Mammary epithelial cell (primary cell): ENCODE results near the gene PSEN1.

Source experiments
- EZH2 ChIP-seq: IDR thresholded peaks from 2 replicates; pipeline ENCODE4 v1.6.1; 2012; ENCODE audit warnings: low read length, inconsistent platforms, borderline replicate concordance
- TF ChIP-seq, protein P1 (sequence below), 2 donors: IDR thresholded peaks in 1 of 2; conservative IDR thresholded peaks in 1 of 2; 2 replicates each; pipeline ENCODE4 v1.5.1; 2011 to 2012; ENCODE audit warnings: inconsistent platforms in 2 of 2, low read length in 2 of 2, mild to moderate bottlenecking in 2 of 2, control low read depth in 1 of 2, low read depth in 1 of 2; ENCODE audit not compliant: insufficient read depth in 1 of 2; ENCODE audit errors: extremely low read depth in 1 of 2

DNA sequence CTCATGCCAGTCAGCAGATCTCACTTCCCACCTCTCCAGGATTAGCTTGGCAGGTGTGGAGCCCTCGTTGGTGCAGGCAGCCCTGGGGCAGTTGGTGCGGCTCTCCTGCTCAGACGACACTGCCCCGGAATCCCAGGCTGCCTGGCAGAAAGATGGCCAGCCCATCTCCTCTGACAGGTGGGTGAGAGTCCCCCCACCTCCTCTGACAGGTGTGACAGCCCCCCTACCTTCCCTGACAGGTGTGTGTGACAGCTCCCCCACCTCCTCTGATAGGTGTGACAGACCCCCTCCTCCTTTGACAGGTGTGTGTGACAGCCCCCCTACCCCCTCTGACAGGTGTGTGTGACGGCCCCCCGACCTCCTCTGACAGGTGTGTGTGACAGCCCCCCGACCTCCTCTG, 127.3 kb downstream of the PSEN1 start:
- TF ChIP-seq, protein P1, sequence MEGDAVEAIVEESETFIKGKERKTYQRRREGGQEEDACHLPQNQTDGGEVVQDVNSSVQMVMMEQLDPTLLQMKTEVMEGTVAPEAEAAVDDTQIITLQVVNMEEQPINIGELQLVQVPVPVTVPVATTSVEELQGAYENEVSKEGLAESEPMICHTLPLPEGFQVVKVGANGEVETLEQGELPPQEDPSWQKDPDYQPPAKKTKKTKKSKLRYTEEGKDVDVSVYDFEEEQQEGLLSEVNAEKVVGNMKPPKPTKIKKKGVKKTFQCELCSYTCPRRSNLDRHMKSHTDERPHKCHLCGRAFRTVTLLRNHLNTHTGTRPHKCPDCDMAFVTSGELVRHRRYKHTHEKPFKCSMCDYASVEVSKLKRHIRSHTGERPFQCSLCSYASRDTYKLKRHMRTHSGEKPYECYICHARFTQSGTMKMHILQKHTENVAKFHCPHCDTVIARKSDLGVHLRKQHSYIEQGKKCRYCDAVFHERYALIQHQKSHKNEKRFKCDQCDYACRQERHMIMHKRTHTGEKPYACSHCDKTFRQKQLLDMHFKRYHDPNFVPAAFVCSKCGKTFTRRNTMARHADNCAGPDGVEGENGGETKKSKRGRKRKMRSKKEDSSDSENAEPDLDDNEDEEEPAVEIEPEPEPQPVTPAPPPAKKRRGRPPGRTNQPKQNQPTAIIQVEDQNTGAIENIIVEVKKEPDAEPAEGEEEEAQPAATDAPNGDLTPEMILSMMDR (conservative IDR thresholded peaks at IDR 0.05 in 1 of 2, IDR thresholded peaks at IDR 0.05 in 1 of 2; ENCODE audit: extremely low read depth in 1 of 2, insufficient read depth in 1 of 2, low read depth in 1 of 2, low read length in 2 of 2) = no peak
- no peak for TF ChIP-seq EZH2
